DOHH2 (cell line): ENCODE measurements around the gene ZNF638.
"Not testable (repeated sequence)": the region's sequence is repeated elsewhere in the genome, so short reads cannot be mapped to it uniquely, and the experiment has no call there.

Source experiments
- H3F3A ChIP-seq: fragments of 200-600 bp; sonication (generic), shearing (Covaris generic); 2 replicates; pipeline ENCODE4 v1.6.0; 2016; ENCODE audit warnings: antibody characterized with exemption, mild to moderate bottlenecking; ENCODE audit not compliant: control insufficient read depth, insufficient read depth
- H3K27ac ChIP-seq: fragments of 200-600 bp; sonication (generic); 2 replicates; pipeline ENCODE4 v1.5.1; 2014; ENCODE audit warnings: low read depth, mild to moderate bottlenecking, low read length, moderate library complexity
- H3K27me3 ChIP-seq: fragments of 200-600 bp; sonication (generic); 2 replicates; pipeline ENCODE4 v1.6.1; 2014; ENCODE audit warnings: mild to moderate bottlenecking, low read length, mixed read lengths; ENCODE audit not compliant: control insufficient read depth
- H3K36me3 ChIP-seq: fragments of 200-600 bp; sonication (generic); 2 replicates; pipeline ENCODE4 v1.6.1; 2014; ENCODE audit warnings: mild to moderate bottlenecking, low read length, moderate library complexity, mixed read lengths; ENCODE audit not compliant: control insufficient read depth
- H3K4me1 ChIP-seq: fragments of 200-600 bp; sonication (generic); 2 replicates; pipeline ENCODE4 v1.6.1; 2014; ENCODE audit warnings: mild to moderate bottlenecking, low read length, mixed read lengths; ENCODE audit not compliant: control insufficient read depth
- H3K4me2 ChIP-seq: fragments of 200-600 bp; sonication (generic); 2 replicates; pipeline ENCODE4 v1.6.0; 2014; ENCODE audit warnings: mild to moderate bottlenecking, low read length, moderate library complexity
- H3K4me3 ChIP-seq: fragments of 200-600 bp; sonication (generic); 2 replicates; pipeline ENCODE4 v1.5.1; 2014; ENCODE audit warnings: mild to moderate bottlenecking, low read length, mixed read lengths
- H3K79me2 ChIP-seq: fragments of 200-600 bp; sonication (generic); 2 replicates; pipeline ENCODE4 v1.6.1; 2014; ENCODE audit warnings: mild to moderate bottlenecking, low read length, mixed read lengths; ENCODE audit not compliant: control insufficient read depth
- H3K9me2 ChIP-seq: fragments of 200-600 bp; sonication (generic); replicated peaks from 2 replicates; pipeline ENCODE4 v1.6.1; 2014; ENCODE audit warnings: mild to moderate bottlenecking, low read length, mixed read lengths; ENCODE audit not compliant: control insufficient read depth
- H3K9me3 ChIP-seq: fragments of 200-600 bp; sonication (generic); 2 replicates; pipeline ENCODE4 v1.6.1; 2014; ENCODE audit warnings: antibody characterized with exemption, low read length, mixed read lengths; ENCODE audit not compliant: control insufficient read depth, insufficient read depth
- H4K20me1 ChIP-seq: fragments of 200-600 bp; sonication (generic); 2 replicates; pipeline ENCODE4 v1.6.0; 2014; ENCODE audit warnings: low read depth, mild to moderate bottlenecking, antibody characterized with exemption, low read length, moderate library complexity; ENCODE audit not compliant: control insufficient read depth, insufficient read depth
- EZH2phosphoT487 ChIP-seq: fragments of 200-600 bp; sonication (generic); IDR thresholded peaks from 2 replicates; pipeline ENCODE4 v1.6.1; 2017; ENCODE audit warnings: borderline replicate concordance, mild to moderate bottlenecking, antibody characterized with exemption, low read length, moderate library complexity, mixed read lengths
- TF ChIP-seq, protein P1 (sequence below): fragments of 200-600 bp; sonication (generic); IDR thresholded peaks from one replicate; pipeline ENCODE4 v1.5.1; 2014; ENCODE audit warnings: antibody characterized with exemption, mild to moderate bottlenecking, low read depth, low read length; ENCODE audit not compliant: poor library complexity, severe bottlenecking

The ZNF638 gene

DNA sequence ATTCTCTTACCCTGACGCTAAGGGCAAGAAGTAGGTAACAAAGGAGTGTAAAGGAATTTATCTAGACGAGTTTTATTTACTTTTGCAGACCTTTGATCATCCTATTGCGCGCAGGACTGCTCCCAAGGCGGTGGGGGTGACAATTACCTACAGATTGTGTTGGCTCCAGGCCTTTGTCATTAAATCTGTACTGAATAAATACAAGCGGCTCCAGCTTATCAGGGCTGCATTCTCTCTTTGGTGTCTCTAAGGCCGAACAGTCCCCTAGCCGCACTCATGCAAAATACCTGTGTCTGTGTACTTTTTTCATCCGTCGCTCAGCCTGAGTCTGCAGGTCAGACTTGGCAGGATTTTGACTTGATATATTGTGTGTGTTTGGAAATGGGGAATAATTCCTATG lies 63.9 kb downstream of the ZNF638 start:
- Histone ChIP-seq H3K4me3 (no peak overlapping the region), H3K9me3 (no peaks in the 10 kb centered on the region), H3K4me1 (no peaks in the 10 kb centered on the region), H3K79me2 (no peaks in the 10 kb centered on the region), H3K27me3 (no peaks in the 10 kb centered on the region), H3K27ac (no peak overlapping the region), H3F3A (no peaks in the 10 kb centered on the region), H3K4me2 (no peak overlapping the region), H4K20me1 (no peaks in the 10 kb centered on the region), H3K36me3 (peaks cover 78% of the 10 kb centered on the region), H3K9me2 (no peaks in the 10 kb centered on the region)
- no peak for TF ChIP-seq EZH2phosphoT487
- TF ChIP-seq, protein P1, sequence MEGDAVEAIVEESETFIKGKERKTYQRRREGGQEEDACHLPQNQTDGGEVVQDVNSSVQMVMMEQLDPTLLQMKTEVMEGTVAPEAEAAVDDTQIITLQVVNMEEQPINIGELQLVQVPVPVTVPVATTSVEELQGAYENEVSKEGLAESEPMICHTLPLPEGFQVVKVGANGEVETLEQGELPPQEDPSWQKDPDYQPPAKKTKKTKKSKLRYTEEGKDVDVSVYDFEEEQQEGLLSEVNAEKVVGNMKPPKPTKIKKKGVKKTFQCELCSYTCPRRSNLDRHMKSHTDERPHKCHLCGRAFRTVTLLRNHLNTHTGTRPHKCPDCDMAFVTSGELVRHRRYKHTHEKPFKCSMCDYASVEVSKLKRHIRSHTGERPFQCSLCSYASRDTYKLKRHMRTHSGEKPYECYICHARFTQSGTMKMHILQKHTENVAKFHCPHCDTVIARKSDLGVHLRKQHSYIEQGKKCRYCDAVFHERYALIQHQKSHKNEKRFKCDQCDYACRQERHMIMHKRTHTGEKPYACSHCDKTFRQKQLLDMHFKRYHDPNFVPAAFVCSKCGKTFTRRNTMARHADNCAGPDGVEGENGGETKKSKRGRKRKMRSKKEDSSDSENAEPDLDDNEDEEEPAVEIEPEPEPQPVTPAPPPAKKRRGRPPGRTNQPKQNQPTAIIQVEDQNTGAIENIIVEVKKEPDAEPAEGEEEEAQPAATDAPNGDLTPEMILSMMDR = no peak

DNA sequence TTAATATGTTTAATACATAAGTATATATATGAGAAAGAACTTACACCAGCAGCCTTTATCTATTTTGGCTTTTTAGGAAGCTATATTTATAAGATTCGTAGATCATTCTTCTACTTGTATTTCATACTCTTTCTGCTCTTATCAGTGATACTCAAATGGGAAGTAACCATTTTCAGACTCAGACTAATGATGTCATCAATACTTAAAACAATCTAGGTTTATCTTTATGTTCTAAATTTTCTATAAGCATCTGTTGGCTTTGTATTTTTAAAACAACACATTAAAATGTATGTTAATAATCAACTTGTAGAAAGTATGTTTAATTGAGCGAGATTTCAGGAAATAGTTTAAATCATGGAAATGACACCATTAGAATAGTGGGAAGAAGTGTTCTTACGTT lies 70.8 kb downstream of the ZNF638 start:
- Histone ChIP-seq H3K36me3 (peaks cover 88% of the 10 kb centered on the region), H3K27ac (no peak overlapping the region), H3F3A (no peaks in the 10 kb centered on the region), H3K4me3 (no peak overlapping the region), H3K79me2 (no peaks in the 10 kb centered on the region), H3K4me2 (no peak overlapping the region), H3K9me3 (no peaks in the 10 kb centered on the region), H3K4me1 (no peaks in the 10 kb centered on the region), H4K20me1 (no peaks in the 10 kb centered on the region), H3K9me2 (no peaks in the 10 kb centered on the region), H3K27me3 (no peaks in the 10 kb centered on the region)
- TF ChIP-seq, protein P1 = no peak

DNA sequence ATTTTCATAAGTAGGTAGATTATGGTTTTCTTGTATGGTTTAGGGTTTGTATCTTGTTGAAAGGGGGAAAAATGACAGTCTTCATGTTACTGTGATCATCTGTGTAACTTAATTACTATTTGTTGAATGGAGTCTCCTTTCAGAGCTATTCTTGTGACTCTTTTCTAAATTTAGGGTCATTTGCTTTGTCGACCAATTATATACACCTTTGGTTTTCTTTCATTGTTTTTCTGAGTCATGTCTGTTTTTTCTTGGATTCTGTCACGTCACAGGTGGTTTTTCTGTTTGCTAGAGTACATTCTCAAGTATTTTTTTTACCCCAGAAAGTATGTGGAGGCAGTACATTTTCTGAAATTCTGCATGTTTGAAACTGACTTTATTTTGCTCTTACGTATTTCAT lies 78.0 kb downstream of the ZNF638 start:
- Histone ChIP-seq H3F3A (no peaks in the 10 kb centered on the region), H3K9me3 (no peaks in the 10 kb centered on the region), H3K4me2 (no peak overlapping the region), H3K36me3 (peaks cover 58% of the 10 kb centered on the region), H3K9me2 (no peaks in the 10 kb centered on the region), H4K20me1 (no peaks in the 10 kb centered on the region), H3K27me3 (no peaks in the 10 kb centered on the region), H3K4me1 (no peaks in the 10 kb centered on the region), H3K4me3 (no peak overlapping the region), H3K27ac (no peak overlapping the region), H3K79me2 (no peaks in the 10 kb centered on the region)
- TF ChIP-seq EZH2phosphoT487 = no peak

DNA sequence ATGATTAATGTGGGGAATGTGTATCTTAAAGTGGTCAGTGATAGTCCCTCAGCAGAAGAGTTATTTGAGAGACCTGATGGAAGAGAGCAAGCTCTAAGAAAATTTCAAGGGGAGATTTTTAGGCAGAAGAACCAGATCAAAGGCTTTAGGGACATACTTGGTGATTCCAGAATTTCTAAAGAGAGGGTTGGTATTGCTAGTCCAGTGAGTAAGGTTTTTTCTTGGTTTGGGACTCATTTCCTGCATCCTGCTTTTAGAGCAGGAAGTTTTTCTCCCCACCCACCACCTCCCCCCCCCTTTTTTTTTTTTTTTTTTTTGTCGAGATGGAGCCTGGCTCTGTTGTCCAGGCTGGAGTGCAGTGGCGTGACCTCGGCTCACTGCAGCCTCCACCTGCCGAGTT lies 79.1 kb downstream of the ZNF638 start:
- Histone ChIP-seq H3K4me1 (no peaks in the 10 kb centered on the region), H3K4me2 (no peak overlapping the region), H3K4me3 (no peak overlapping the region), H3K79me2 (no peaks in the 10 kb centered on the region), H4K20me1 (no peaks in the 10 kb centered on the region), H3K27ac (no peak overlapping the region), H3K36me3 (peaks cover 48% of the 10 kb centered on the region), H3K9me3 (no peaks in the 10 kb centered on the region), H3K27me3 (no peaks in the 10 kb centered on the region), H3K9me2 (no peaks in the 10 kb centered on the region), H3F3A (no peaks in the 10 kb centered on the region)
- TF ChIP-seq EZH2phosphoT487 = no peak

DNA sequence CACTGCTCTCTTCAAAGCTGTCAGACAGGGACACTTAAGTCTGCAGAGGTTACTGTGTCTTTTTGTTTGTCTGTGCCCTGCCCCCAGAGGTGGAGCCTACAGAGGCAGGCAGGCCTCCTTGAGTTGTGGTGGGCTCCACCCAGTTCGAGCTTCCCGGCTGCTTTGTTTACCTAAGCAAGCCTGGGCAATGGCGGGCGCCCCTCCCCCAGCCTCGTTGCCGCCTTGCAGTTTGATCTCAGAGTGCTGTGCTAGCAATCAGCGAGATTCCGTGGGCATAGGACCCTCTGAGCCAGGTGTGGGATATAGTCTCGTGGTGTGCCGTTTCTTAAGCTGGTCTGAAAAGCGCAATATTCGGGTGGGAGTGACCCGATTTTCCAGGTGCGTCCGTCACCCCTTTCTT lies 85.3 kb downstream of the ZNF638 start:
- not testable (repeated sequence) for H3K79me2 ChIP-seq, H3K27ac ChIP-seq, H3K4me2 ChIP-seq, H3F3A ChIP-seq, H3K4me1 ChIP-seq, H4K20me1 ChIP-seq, H3K9me3 ChIP-seq, H3K4me3 ChIP-seq, H3K27me3 ChIP-seq, H3K9me2 ChIP-seq
- H3K36me3 ChIP-seq = peaks cover 24% of the 10 kb centered on the region
